Esophagus (tissue), 2 donors: Measurements from ENCODE around the gene ACACA. TPM values are rescaled to one million over a fixed set of nuclear protein-coding genes. Genes with fewer than 3 reads are reported as not detected.
A peak's percentile ranks its signal among the peaks of the same experiment; 100 is the strongest.

ENCODE experiments used
- H3K27ac ChIP-seq, 2 donors: one replicate each; pipeline ENCODE4 v1.5.1; 2013; ENCODE audit warnings: low read depth in 2 of 2, mild to moderate bottlenecking in 2 of 2, inconsistent platforms in 1 of 2, low read length in 1 of 2, moderate library complexity in 1 of 2
- H3K27me3 ChIP-seq, 2 donors: one replicate each; pipeline ENCODE4 v1.6.1; 2013; ENCODE audit warnings: low read length in 2 of 2, control low read depth in 1 of 2, mild to moderate bottlenecking in 1 of 2; ENCODE audit not compliant: insufficient read depth in 2 of 2, control insufficient read depth in 1 of 2
- H3K36me3 ChIP-seq, 2 donors: one replicate each; pipeline ENCODE4 v1.6.1; 2013; ENCODE audit warnings: low read length in 1 of 2; ENCODE audit not compliant: control insufficient read depth in 2 of 2, insufficient read depth in 2 of 2
- H3K4me1 ChIP-seq, 2 donors: one replicate each; pipeline ENCODE4 v1.6.1; 2013; ENCODE audit warnings: low read length in 1 of 2; ENCODE audit not compliant: control insufficient read depth in 2 of 2, insufficient read depth in 2 of 2
- H3K4me3 ChIP-seq, 2 donors: one replicate each; pipeline ENCODE4 v1.5.1; 2013; ENCODE audit warnings: low read length in 2 of 2, mild to moderate bottlenecking in 2 of 2, low read depth in 1 of 2, moderate library complexity in 1 of 2
- H3K9me3 ChIP-seq, 2 donors: one replicate each; pipeline ENCODE4 v1.6.1; 2013; ENCODE audit warnings: mild to moderate bottlenecking in 2 of 2, low read depth in 1 of 2, low read length in 1 of 2, moderate library complexity in 1 of 2; ENCODE audit not compliant: control insufficient read depth in 2 of 2, insufficient read depth in 1 of 2
- WGBS, 2 donors: extraction: QIAGEN DNeasy Blood & Tissue Kit; methylation state at CpG; one replicate each; pipeline ENCODE4 v1.1.7; 2013; 5-methylcytosine and 5-hydroxymethylcytosine counted together
- polyA plus RNA-seq, 2 donors: library from polyadenylated mRNA; stranded (reverse); fragments of 200-250 nt; gene quantifications; one replicate each; pipeline ENCODE4 v1.2.3, GENCODE V29; 2013
- donor health status: healthy with polysubstance abuse.
- donor health status: Bipolar disorder and iron deficiency.

ACACA gene
- polyA plus RNA-seq, 2 donors = 20.0 to 25.4 TPM

DNA sequence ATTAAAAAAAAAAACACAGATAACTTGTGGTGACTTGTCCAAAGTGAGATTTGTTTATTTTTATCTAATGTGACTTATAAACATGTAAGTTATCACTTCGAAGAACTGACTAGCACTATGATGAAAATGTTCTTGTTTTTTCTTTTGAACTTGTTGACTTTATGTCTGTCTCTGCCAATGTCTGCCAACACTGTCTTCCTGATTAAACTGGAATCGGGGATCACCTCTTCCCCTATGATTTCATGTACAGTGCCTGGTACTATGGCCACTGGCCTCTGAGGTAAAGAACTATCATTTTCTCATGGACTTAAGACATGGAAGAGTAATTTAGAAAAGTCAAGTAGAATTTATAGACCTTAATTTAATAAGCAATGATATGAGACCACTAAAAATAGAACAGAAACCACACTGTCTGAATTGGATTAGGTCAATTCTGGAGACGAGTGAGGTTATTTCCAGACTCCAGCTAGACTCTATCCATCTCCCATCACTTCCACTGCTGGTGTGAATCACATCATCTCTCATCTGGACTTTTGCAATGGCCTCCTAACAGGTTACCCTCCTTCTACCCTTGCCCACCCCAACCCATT, 22.0 kb downstream of the ACACA start:
- Histone ChIP-seq H3K36me3 (no peaks in the 10 kb centered on the region), H3K4me3 (no peak overlapping the region), H3K9me3 (no peaks in the 10 kb centered on the region), H3K27me3 (no peaks in the 10 kb centered on the region), H3K4me1 (no peaks in the 10 kb centered on the region), H3K27ac (no peak overlapping the region)
- 61 to 66% methylated on average over 3 of the region's 3 CpGs for WGBS, 2 donors

DNA sequence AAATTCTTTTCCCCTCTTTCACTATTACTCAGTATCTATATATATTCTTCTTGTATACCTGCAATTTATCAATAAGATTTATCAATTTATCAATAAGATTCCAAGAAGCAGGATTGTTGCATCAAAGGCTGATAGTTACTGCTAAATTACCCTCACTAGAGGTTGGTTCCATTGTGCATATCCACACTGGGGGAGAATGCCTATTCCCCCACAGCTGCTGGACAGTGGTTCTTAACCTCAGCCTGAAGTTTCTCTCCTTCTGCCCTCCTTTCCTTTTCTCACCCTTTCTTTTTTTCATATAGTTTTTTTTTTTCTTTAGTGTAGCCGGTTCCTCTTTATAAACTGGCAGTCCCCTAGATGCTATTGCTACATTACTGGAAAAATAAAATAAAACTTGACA, 24.6 kb downstream of the ACACA start:
- Histone ChIP-seq H3K4me1 (no peaks in the 10 kb centered on the region), H3K27me3 (no peaks in the 10 kb centered on the region), H3K36me3 (no peaks in the 10 kb centered on the region), H3K4me3 (no peak overlapping the region), H3K9me3 (no peaks in the 10 kb centered on the region), H3K27ac (no peak overlapping the region)
- 92 to 93% methylated on average over 1 of the region's 1 CpG for WGBS, 2 donors

DNA sequence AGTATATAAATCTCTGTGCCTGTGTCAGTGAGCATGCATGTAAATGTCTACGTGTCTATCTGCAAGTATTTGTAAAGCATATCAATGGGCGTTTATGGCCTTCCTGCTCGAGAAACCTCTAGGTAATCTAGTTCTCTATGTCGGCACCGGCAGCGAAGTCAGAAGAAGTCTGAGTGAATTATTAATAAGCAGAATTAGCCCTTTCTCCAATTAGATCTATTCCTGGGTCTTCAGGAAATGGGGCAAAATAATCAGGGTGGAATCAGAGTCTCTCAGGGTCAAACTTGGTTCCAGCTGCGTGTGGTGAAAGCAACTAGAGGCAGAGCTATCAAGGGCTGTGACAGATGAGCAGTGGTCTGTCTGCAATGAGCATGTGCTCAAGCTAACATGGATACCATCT, 30.9 kb downstream of the ACACA start, which contains the start of gene C17orf78:
Gene C17orf78 (plus strand): TSS at position 280 of the 400 bp plus-strand sequence. CDS start 108 bp downstream, at position 388.
- H3K27ac ChIP-seq = no peak within 1 kb of the TSS
- no peaks in the 10 kb centered on the region for H3K36me3 ChIP-seq
- no peaks in the 10 kb centered on the region for H3K4me1 ChIP-seq
- H3K4me3 ChIP-seq = no peak within 1 kb of the TSS
- 84 to 95% methylated on average over 7 of the region's 7 CpGs for WGBS, 2 donors
- no peaks in the 10 kb centered on the region for H3K27me3 ChIP-seq
- H3K9me3 ChIP-seq = no peaks in the 10 kb centered on the region

DNA sequence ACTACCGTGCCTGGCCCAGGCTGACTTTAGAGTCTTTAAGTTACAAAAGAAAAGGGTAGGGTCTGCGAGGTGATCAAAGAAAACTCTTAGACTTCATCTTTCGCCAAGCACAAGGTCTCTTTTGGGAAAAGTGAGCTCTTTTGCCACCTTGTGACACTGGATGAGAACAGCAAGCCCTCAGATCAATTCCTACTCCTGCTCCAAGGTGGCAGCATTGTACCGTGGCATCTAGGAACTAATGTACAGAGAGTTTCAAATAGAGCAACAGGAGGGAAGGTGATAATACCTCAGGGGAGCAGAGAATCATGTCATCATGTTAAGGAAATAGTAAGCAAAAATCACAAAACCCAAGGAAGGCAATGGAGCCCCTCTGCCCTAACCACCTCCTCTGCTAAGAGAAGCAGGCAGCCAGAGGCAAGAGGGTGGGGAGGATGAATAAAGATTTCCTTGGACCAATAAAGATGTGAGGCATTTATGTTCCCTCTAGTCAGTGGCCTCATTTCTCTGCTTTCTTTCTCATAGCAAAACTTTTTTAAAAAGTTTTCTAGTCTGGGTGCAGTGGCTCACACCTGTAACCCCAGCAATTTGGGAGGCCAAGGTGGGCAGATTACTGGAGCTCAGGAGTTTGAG, 33.0 kb downstream of the ACACA start:
- H3K4me3 ChIP-seq = no peak overlapping the region
- 4 to 7% methylated on average over 4 of the region's 4 CpGs for WGBS, 2 donors

DNA sequence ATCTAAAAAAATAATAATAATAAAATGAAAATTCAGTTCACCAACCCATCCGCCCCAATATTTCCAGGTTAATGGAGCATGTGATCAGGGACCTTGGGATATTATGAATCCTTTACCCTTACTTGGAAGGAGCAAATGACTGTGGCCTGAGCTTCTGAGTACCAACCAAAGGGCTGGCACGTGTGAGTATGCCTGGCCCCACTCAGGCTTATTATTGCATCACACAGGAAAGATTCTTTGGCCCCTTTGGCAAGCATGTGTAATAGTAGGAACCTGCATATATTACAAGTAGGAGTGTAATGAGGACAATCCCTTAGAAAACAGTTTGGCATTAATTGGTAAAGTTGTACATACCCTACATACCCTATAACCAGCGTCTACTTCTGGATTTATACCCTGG, 38.1 kb downstream of the ACACA start:
- Histone ChIP-seq H3K4me3 (no peak overlapping the region), H3K9me3 (no peaks in the 10 kb centered on the region), H3K36me3 (no peaks in the 10 kb centered on the region), H3K27ac (no peak overlapping the region), H3K27me3 (no peaks in the 10 kb centered on the region), H3K4me1 (no peaks in the 10 kb centered on the region)
- WGBS, 2 donors = 80 to 85% methylated on average over 3 of the region's 3 CpGs

More for the DNA sequence above, 33.0 kb downstream of the ACACA start:
- H3K27ac ChIP-seq = no peak overlapping the region
- H3K36me3 ChIP-seq = no peaks in the 10 kb centered on the region
- H3K4me1 ChIP-seq = no peaks in the 10 kb centered on the region
- H3K27me3 ChIP-seq = no peaks in the 10 kb centered on the region
- no peaks in the 10 kb centered on the region for H3K9me3 ChIP-seq

DNA sequence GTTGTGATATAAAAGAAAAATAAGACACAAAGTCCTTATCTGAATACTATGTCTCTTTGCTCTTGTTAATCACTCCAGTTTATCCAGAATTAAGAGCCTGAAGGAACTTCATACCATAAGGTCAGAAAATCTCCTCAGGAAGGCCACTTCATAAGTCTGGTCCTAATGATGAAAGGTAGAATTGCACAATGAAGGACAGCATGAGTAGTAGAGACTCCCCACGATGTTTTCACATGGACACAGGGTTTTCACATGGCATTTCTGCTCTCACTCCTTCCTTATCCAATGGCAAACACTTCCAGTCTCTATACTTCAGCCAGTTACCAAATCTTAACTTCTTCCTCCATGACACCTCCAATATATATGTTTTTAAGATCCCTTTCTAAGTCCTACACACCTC, 41.0 kb downstream of the ACACA start:
- Histone ChIP-seq H3K9me3 (no peaks in the 10 kb centered on the region), H3K4me1 (no peaks in the 10 kb centered on the region), H3K27ac (no peak overlapping the region), H3K27me3 (no peaks in the 10 kb centered on the region), H3K4me3 (no peak overlapping the region), H3K36me3 (no peaks in the 10 kb centered on the region)
- 70 to 85% methylated on average over 1 of the region's 1 CpG for WGBS, 2 donors

DNA sequence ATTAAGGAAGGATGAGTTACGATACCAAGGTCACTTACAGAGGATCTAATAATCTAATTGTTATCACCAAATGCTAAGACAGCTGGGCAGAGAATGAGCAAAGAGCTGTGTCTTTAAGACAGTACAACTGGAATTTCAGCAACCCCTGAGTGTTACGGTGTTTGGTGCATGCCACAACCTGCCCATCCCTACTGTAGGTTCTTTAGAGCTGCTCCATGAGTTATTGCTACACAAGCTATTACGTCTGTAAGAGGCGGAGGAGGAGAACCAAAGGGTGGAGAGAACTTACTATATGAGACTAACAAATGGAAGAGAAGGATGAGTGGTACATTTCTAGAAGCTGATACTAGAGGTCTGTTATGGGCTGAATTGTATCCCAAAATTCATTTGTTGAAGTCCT, 45.1 kb downstream of the ACACA start:
- Histone ChIP-seq H3K9me3 (no peaks in the 10 kb centered on the region), H3K4me3 (no peak overlapping the region), H3K4me1 (peaks cover 0 to 8% of the 10 kb centered on the region in 2 donors), H3K36me3 (no peaks in the 10 kb centered on the region), H3K27me3 (no peaks in the 10 kb centered on the region), H3K27ac (no peak overlapping the region)
- WGBS, 2 donors = 60 to 71% methylated on average over 4 of the region's 4 CpGs

DNA sequence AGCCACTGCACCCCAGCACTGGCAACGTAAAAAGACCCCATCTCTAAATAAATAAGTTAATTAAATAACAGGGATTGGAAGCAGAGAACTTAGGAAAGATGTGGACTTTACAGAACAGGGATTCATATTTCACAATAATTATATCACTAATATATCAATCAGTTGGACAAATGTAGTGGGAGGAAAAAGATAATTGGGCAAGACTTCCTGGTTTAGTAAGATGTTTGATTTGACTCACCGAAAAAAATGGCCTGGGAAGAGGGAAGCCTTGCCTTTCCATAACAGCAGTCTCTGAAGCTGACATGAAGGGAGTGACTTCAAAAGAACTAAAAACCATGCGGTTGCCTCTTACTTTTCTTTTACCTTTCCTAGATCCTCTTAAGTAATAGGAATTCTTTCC, 46.0 kb downstream of the ACACA start:
- peak overlapping the region; percentile 90 to 98 for H3K27ac ChIP-seq
- H3K27me3 ChIP-seq = no peaks in the 10 kb centered on the region
- peaks cover 0 to 8% of the 10 kb centered on the region in 2 donors for H3K4me1 ChIP-seq
- WGBS, 2 donors = 66 to 68% methylated on average over 3 of the region's 3 CpGs
- no peaks in the 10 kb centered on the region for H3K9me3 ChIP-seq
- H3K36me3 ChIP-seq = no peaks in the 10 kb centered on the region
- no peak overlapping the region for H3K4me3 ChIP-seq

DNA sequence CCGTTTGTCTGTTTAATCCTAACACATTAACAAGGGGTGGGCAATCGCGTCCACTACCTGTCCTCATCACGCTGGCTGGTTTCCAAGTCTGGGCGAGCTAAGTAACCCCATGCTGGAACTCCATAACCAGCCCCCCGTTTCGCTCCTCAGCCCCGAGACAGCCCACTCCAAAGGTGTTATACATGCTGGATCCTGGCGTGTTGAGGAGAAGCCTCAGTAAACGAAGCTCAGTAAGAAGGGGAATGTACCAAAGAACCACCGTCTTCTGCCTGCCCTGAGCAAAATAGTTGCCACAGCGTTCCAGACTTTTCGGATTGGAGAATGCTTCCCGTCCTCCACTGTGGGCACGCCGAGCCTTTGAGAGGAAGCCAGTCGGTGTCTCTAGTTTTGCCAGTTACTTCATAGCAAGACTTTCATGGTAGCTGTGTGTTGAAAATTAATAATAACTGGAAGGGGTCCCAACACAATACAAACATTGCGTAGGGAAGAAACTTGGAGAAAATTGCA, 46.9 kb downstream of the ACACA start:
- WGBS, 2 donors = 11 to 18% methylated on average over 18 of the region's 18 CpGs
- Histone ChIP-seq H3K27ac (peak overlapping the region; percentile 90 to 98), H3K9me3 (no peaks in the 10 kb centered on the region), H3K4me1 (peaks cover 0 to 8% of the 10 kb centered on the region in 2 donors), H3K36me3 (no peaks in the 10 kb centered on the region), H3K27me3 (no peaks in the 10 kb centered on the region), H3K4me3 (peak overlapping the region; percentile 89 to 95)
